K562 (cell line): Measurements from ENCODE around the gene IRAK4.

Source experiments
- ADNP ChIP-seq: fragments of 200-800 bp; sonication (Bioruptor generic); IDR thresholded peaks from 2 replicates; pipeline ENCODE4 v1.6.1; 2016; ENCODE audit warnings: missing genetic modification characterization, missing compliant biosample characterization
- EGR1 ChIP-seq: fragments of 450-650 bp; conservative IDR thresholded peaks from 2 replicates; pipeline ENCODE4 v1.6.1; 2017; ENCODE audit warnings: mild to moderate bottlenecking
- MAX ChIP-seq: sonication (generic); formaldehyde crosslinking; IDR thresholded peaks from 2 replicates; pipeline ENCODE4 v1.9.0; 2022; ENCODE audit warnings: mild to moderate bottlenecking, missing genetic modification reagents
- SAP30 ChIP-seq: fragments of 200-600 bp; sonication (generic); IDR thresholded peaks from 2 replicates; pipeline ENCODE4 v1.6.1; 2012; ENCODE audit warnings: borderline replicate concordance, low read depth, mild to moderate bottlenecking, moderate library complexity, low read length, control low read depth, inconsistent platforms; ENCODE audit not compliant: insufficient read depth, poor library complexity, severe bottlenecking
- SIN3A ChIP-seq, 2 experiments: fragments of 150-350 bp in 1 of 2; IDR thresholded peaks; 2 replicates each; pipeline ENCODE4 v1.6.1; 2011 to 2016; ENCODE audit warnings: borderline replicate concordance in 2 of 2, low read depth in 2 of 2, low read length in 2 of 2, mild to moderate bottlenecking in 2 of 2, moderate library complexity in 2 of 2; ENCODE audit not compliant: control insufficient read depth in 1 of 2
- SPI1 ChIP-seq: IDR thresholded peaks from 2 replicates; pipeline ENCODE4 v1.6.1; 2011; ENCODE audit warnings: low read depth, low read length, control low read depth, borderline replicate concordance
- ZBTB33 ChIP-seq: sonication (generic); formaldehyde crosslinking; IDR thresholded peaks from 2 replicates; pipeline ENCODE4 v1.8.1; 2023; ENCODE audit warnings: mild to moderate bottlenecking, missing genetic modification reagents
- ZNF133 ChIP-seq: fragments of 250-450 bp; sonication (Bioruptor Pico); IDR thresholded peaks from 2 replicates; pipeline ENCODE4 v1.4.0; 2020; ENCODE audit warnings: mild to moderate bottlenecking

- no peak for TF ChIP-seq ZNF133 (CRISPR knock-in tag)
- TF ChIP-seq SPI1 = no peak
- no peak for TF ChIP-seq MAX (CRISPR knock-in tag)
- TF ChIP-seq ZBTB33 (CRISPR knock-in tag) = no peak
- TF ChIP-seq SIN3A (IDR thresholded peaks at IDR 0.05; ENCODE audit: borderline replicate concordance in 2 of 2, control insufficient read depth in 1 of 2, low read depth in 2 of 2, low read length in 2 of 2) = no peak
- no peak for TF ChIP-seq EGR1
- TF ChIP-seq ADNP (tag) = no peak
- TF ChIP-seq SAP30 = no peak
Measured at GRCh38 chr12:43762596-43762995, 3.8 kb downstream of the IRAK4 start.
